NCI-H2029 treated with DMSO at 0.1 percent for 48 hours (cell line): ENCODE results near the gene ZNF565.
A peak's percentile ranks its signal among the peaks of the same experiment; 100 is the strongest.
"Not testable (repeated sequence)": the region's sequence is repeated elsewhere in the genome, so short reads cannot be mapped to it uniquely, and the experiment has no call there.

Experiments used
- DNase-seq: peaks from one replicate; lab custom pipeline; 2025; lab: John Stamatoyannopoulos, UW

ZNF565 gene

GRCh38 chr19:36212895-36213294, 1.6 kb downstream of the ZNF565 start:
- no peak for DNase-seq

- no peak for DNase-seq
Measured at GRCh38 chr19:36210497-36210896, 4.0 kb downstream of the ZNF565 start.

- no peak for DNase-seq
Measured at GRCh38 chr19:36209372-36209771, 5.1 kb downstream of the ZNF565 start.

GRCh38 chr19:36207605-36208252, 6.7 kb downstream of the ZNF565 start:
- DNase-seq = no peak

- no peak for DNase-seq
Measured at GRCh38 chr19:36203293-36203692, 11.2 kb downstream of the ZNF565 start.

GRCh38 chr19:36201684-36202083, 12.8 kb downstream of the ZNF565 start:
- no peak for DNase-seq

GRCh38 chr19:36198119-36198518, 16.3 kb downstream of the ZNF565 start:
- no peak for DNase-seq

- no peak for DNase-seq
Measured at GRCh38 chr19:36196249-36196648, 18.2 kb downstream of the ZNF565 start.

- not testable (repeated sequence) for DNase-seq
Measured at GRCh38 chr19:36186722-36187121, 27.7 kb downstream of the ZNF565 start.

- no peak for DNase-seq
Measured at GRCh38 chr19:36183245-36183628, 31.2 kb downstream of the ZNF565 start.

- DNase-seq = no peak
Measured at GRCh38 chr19:36182612-36183244, 31.7 kb downstream of the ZNF565 start.

GRCh38 chr19:36179077-36179476, 35.4 kb downstream of the ZNF565 start:
- not testable (repeated sequence) for DNase-seq

- DNase-seq = not testable (repeated sequence)
Measured at GRCh38 chr19:36173846-36174245, 40.6 kb downstream of the ZNF565 start.

GRCh38 chr19:36172852-36173251, 41.6 kb downstream of the ZNF565 start:
- DNase-seq = no peak

- peak; percentile 98 for DNase-seq
Measured at GRCh38 chr19:36169084-36169760, 45.2 kb downstream of the ZNF565 start.

GRCh38 chr19:36163813-36164212, 50.7 kb downstream of the ZNF565 start:
- no peak for DNase-seq

- no peak for DNase-seq
Measured at GRCh38 chr19:36160821-36161596, 53.5 kb downstream of the ZNF565 start.

GRCh38 chr19:36153126-36153525, 61.3 kb downstream of the ZNF565 start:
- no peak for DNase-seq

GRCh38 chr19:36152352-36153091, 61.9 kb downstream of the ZNF565 start, which contains the start of gene COX7A1:
Gene COX7A1 (minus strand): TSS chr19:36152447. CDS start chr19:36152407, 40 bp downstream.
- no peak for DNase-seq

GRCh38 chr19:36152019-36152351, 62.5 kb downstream of the ZNF565 start:
- no peak for DNase-seq

- DNase-seq = no peak
Measured at GRCh38 chr19:36151144-36152018, 63.1 kb downstream of the ZNF565 start.
